MCF 10A (cell line): Measurements from ENCODE around the gene THSD7B. TPM values are rescaled to one million over a fixed set of nuclear protein-coding genes. Genes with fewer than 3 reads are reported as not detected.
A peak's percentile ranks its signal among the peaks of the same experiment; 100 is the strongest.

ENCODE experiments used
- BruUV-seq: library from RNA; stranded (reverse); fragments of 400-500 nt; replicated peaks from 2 replicates; lab custom pipeline; 2021; lab: Mats Ljungman, UMichigan
- CTCF ChIA-PET: fragments of 300-600 bp; sonication (Branson Sonifier 250); formaldehyde crosslinking; extraction: SDS; loops from one replicate; lab custom pipeline; 2021; ENCODE audit warnings: antibody characterized with exemption, inconsistent platforms; lab: Yijun Ruan, JAX
- POLR2A ChIA-PET: fragments of 300-600, 350-650 bp; sonication (Branson Sonifier 250); formaldehyde crosslinking; extraction: SDS; loops from one replicate; lab custom pipeline; 2020; ENCODE audit warnings: antibody characterized with exemption, inconsistent platforms; lab: Yijun Ruan, JAX
- DNase-seq: peaks from one replicate; pipeline ENCODE4 v3.0.0-alpha.2; 2018; ENCODE audit not compliant: unreplicated experiment
- H3K27ac Mint-ChIP-seq: one replicate; pipeline ENCODE4 v1.8.0; 2022; ENCODE audit warnings: mild to moderate bottlenecking, low read depth, mixed read lengths; ENCODE audit not compliant: unreplicated experiment
- H3K27me3 Mint-ChIP-seq: one replicate; pipeline ENCODE4 v1.8.0; 2022; ENCODE audit warnings: mixed read lengths; ENCODE audit not compliant: insufficient read depth, unreplicated experiment
- H3K36me3 Mint-ChIP-seq: one replicate; pipeline ENCODE4 v1.8.0; 2022; ENCODE audit warnings: mild to moderate bottlenecking, moderate library complexity, mixed read lengths; ENCODE audit not compliant: insufficient read depth, unreplicated experiment
- H3K4me1 Mint-ChIP-seq: one replicate; pipeline ENCODE4 v1.8.0; 2022; ENCODE audit warnings: mixed read lengths; ENCODE audit not compliant: insufficient read depth, unreplicated experiment
- H3K4me3 Mint-ChIP-seq: one replicate; pipeline ENCODE4 v1.8.0; 2022; ENCODE audit warnings: mild to moderate bottlenecking, moderate library complexity, mixed read lengths; ENCODE audit not compliant: unreplicated experiment
- H3K9me3 Mint-ChIP-seq: one replicate; pipeline ENCODE4 v1.8.0; 2022; ENCODE audit warnings: mixed read lengths; ENCODE audit not compliant: unreplicated experiment
- intact Hi-C: fragments of 100-400 bp; cut with micrococcal nuclease; formaldehyde crosslinking; loops from 2 replicates; pipeline ENCODE4 v1.14.1; 2022
- total RNA-seq: library from RNA; stranded (reverse); gene quantifications from 2 replicates; pipeline ENCODE4 v1.2.3, GENCODE V29; 2022
- TF ChIP-seq, protein P1 (sequence below): fragments of 200-600 bp; IDR thresholded peaks from one replicate; pipeline ENCODE4 v1.8.0; 2022; ENCODE audit warnings: antibody characterized with exemption, mild to moderate bottlenecking; ENCODE audit not compliant: unreplicated experiment

The THSD7B gene
- total RNA-seq, 1 experiment from 2014 or later, result not detected

- intact Hi-C loops, result no loop called here
- DNase-seq, result no peak
- H3K36me3 Mint-ChIP-seq, result no peaks in the 10 kb centered on the region
- TF ChIP-seq, protein P1, sequence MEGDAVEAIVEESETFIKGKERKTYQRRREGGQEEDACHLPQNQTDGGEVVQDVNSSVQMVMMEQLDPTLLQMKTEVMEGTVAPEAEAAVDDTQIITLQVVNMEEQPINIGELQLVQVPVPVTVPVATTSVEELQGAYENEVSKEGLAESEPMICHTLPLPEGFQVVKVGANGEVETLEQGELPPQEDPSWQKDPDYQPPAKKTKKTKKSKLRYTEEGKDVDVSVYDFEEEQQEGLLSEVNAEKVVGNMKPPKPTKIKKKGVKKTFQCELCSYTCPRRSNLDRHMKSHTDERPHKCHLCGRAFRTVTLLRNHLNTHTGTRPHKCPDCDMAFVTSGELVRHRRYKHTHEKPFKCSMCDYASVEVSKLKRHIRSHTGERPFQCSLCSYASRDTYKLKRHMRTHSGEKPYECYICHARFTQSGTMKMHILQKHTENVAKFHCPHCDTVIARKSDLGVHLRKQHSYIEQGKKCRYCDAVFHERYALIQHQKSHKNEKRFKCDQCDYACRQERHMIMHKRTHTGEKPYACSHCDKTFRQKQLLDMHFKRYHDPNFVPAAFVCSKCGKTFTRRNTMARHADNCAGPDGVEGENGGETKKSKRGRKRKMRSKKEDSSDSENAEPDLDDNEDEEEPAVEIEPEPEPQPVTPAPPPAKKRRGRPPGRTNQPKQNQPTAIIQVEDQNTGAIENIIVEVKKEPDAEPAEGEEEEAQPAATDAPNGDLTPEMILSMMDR, result no peak
- ChIA-PET CTCF (interaction anchor here (0.6 to 1.6 kb wide), 7 partner anchors 9 to 636 kb away, joined by 3 to 6 read pairs (median 3); no protein-coding TSS in a partner anchor), POLR2A (interaction anchor here (1.2 kb wide), 1 partner anchor 91 kb away, joined by 3 read pairs; no protein-coding TSS in a partner anchor)
- H3K4me1 Mint-ChIP-seq, result peaks cover 8% of the 10 kb centered on the region
- no TSS peak for BruUV-seq
- H3K4me3 Mint-ChIP-seq, result no peak overlapping the region
- H3K27me3 Mint-ChIP-seq, result no peaks in the 10 kb centered on the region
- H3K9me3 Mint-ChIP-seq, result no peaks in the 10 kb centered on the region
- H3K27ac Mint-ChIP-seq, result no peak overlapping the region
Observed at GRCh38 chr2:137262594-137262993, 497.2 kb downstream of the THSD7B start.

GRCh38 chr2:137287913-137288639 is 522.7 kb downstream of the THSD7B start:
- Mint-ChIP-seq H3K4me3 (peak overlapping the region; percentile 21), H3K27me3 (no peaks in the 10 kb centered on the region), H3K9me3 (peaks cover 8% of the 10 kb centered on the region), H3K4me1 (peaks cover 16% of the 10 kb centered on the region), H3K36me3 (no peaks in the 10 kb centered on the region), H3K27ac (peak overlapping the region; percentile 99)
- intact Hi-C loops, result loop anchor here (2.0 kb wide), 1 partner anchor 109 kb away; no protein-coding TSS in a partner anchor
- ChIA-PET POLR2A (interaction anchor here (0.6 to 1.3 kb wide), 9 partner anchors 10 to 109 kb away, joined by 3 to 6 read pairs (median 3); no protein-coding TSS in a partner anchor), CTCF (interaction anchor here (0.6 to 0.8 kb wide), 2 partner anchors 122 to 179 kb away, joined by 3 to 4 read pairs; no protein-coding TSS in a partner anchor)
- peak; percentile 81 for DNase-seq
- BruUV-seq, result TSS peak; percentile 97
- TF ChIP-seq, protein P1, result no peak

DNA sequence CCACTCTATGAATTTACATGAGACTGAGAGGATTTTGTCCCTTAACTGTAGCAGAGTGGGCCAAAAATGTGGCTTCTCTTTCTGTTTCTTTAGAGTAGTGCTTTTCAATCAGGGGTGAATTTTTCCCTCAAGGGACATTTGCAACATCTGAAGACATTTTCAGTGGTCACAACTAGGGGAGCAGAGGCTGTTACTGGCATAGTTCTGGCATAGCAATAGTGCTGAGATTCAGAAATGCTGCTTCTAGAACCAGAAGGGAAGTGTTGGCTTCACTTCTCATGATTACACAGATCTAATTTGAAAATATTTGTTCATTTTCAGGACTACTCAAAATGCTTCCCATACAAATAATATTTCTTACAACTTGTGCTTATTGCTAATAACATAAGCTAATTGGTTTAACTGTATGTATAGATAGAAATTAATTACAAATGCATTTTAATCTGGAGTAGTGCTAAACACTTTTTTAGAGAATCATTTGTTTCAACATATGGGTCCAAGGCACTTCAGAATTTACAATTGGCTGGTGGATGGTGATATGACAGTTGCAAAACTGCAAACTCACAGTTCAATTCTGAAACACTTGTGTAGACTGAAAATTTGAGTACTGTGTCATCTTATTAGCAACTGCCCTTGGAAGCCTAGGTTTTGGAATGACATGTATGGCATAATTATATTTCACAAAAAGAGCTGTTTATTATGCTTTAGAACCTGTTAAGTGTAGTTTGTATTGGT is 526.7 kb downstream of the THSD7B start:
- Mint-ChIP-seq H3K4me1 (peaks cover 16% of the 10 kb centered on the region), H3K4me3 (no peak overlapping the region), H3K36me3 (no peaks in the 10 kb centered on the region), H3K27me3 (no peaks in the 10 kb centered on the region), H3K9me3 (peaks cover 7% of the 10 kb centered on the region), H3K27ac (peak overlapping the region; percentile 14)
- ChIA-PET POLR2A (interaction anchor here (0.6 to 1.2 kb wide), 2 partner anchors 9 to 140 kb away, joined by 3 read pairs; no protein-coding TSS in a partner anchor), CTCF (no interaction called here)
- TF ChIP-seq, protein P1, result no peak
- DNase-seq, result no peak
- intact Hi-C loops, result no loop called here
- no TSS peak for BruUV-seq

DNA sequence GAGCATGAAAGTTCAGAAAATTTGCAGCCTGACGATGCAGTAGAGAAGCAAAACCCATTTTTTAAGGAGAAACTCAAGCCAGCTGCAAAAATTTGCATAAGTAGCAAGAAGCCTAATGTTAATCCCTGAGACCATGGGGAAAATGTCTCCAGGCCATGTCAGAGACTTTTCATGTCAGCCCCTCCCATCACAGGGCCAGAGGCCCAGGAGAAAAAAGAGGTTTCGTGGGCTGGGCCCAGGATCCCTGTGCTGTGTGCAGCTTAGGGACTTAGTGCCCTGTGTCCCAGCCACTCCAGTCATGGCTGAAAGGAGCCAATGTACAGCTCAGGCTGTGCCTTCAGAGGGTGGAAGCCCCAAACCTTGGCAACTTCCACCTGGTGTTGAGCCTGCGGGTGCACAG is 533.0 kb downstream of the THSD7B start:
- no peaks in the 10 kb centered on the region for H3K27me3 Mint-ChIP-seq
- TF ChIP-seq, protein P1, result no peak
- no peaks in the 10 kb centered on the region for H3K4me1 Mint-ChIP-seq
- DNase-seq, result no peak
- ChIA-PET CTCF (no interaction called here), POLR2A (interaction anchor here (0.7 kb wide), 1 partner anchor 32 kb away, joined by 4 read pairs; no protein-coding TSS in a partner anchor)
- H3K4me3 Mint-ChIP-seq, result no peak overlapping the region
- no peak overlapping the region for H3K27ac Mint-ChIP-seq
- H3K36me3 Mint-ChIP-seq, result no peaks in the 10 kb centered on the region
- intact Hi-C loops, result no loop called here
- no TSS peak for BruUV-seq
- H3K9me3 Mint-ChIP-seq, result peaks cover 3% of the 10 kb centered on the region
